AG10803 (cell line): ENCODE data around the gene MARCO.
"Not testable (repeated sequence)": the region's sequence is repeated elsewhere in the genome, so short reads cannot be mapped to it uniquely, and the experiment has no call there.

Experiments used
- DNase-seq: peaks from one replicate; pipeline ENCODE4 v3.0.0; 2010; ENCODE audit warnings: low read depth
- H3K4me3 ChIP-seq: 2 replicates; pipeline ENCODE4 v1.5.1; 2011; ENCODE audit warnings: mild to moderate bottlenecking, low read length, control low read depth
- TF ChIP-seq, protein P1 (sequence below): conservative IDR thresholded peaks from 2 replicates; pipeline ENCODE4 v1.5.1; 2011; ENCODE audit warnings: mild to moderate bottlenecking, low read length, control low read depth, inconsistent platforms

Gene MARCO

DNA sequence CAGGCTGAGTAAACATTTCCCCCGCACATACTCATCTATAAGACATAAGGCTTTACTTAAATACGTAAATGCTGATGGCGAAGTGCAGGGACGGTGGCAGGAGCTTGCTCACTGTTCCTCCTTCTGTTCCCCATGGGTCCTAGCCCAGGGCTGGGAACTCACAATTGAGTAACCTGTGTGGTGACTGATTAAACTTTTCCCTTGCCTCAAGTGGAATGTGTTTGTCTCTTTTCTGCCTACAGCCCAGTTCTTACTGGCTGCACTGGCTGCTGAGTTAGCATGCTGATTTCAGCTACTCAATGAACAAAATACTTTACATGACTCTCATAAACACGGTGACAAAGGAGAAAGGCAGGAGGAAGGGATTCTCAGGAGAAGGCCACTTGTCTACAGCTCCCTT lies 87.3 kb downstream of the MARCO start:
- H3K4me3 ChIP-seq, result no peak overlapping the region
- TF ChIP-seq, protein P1, sequence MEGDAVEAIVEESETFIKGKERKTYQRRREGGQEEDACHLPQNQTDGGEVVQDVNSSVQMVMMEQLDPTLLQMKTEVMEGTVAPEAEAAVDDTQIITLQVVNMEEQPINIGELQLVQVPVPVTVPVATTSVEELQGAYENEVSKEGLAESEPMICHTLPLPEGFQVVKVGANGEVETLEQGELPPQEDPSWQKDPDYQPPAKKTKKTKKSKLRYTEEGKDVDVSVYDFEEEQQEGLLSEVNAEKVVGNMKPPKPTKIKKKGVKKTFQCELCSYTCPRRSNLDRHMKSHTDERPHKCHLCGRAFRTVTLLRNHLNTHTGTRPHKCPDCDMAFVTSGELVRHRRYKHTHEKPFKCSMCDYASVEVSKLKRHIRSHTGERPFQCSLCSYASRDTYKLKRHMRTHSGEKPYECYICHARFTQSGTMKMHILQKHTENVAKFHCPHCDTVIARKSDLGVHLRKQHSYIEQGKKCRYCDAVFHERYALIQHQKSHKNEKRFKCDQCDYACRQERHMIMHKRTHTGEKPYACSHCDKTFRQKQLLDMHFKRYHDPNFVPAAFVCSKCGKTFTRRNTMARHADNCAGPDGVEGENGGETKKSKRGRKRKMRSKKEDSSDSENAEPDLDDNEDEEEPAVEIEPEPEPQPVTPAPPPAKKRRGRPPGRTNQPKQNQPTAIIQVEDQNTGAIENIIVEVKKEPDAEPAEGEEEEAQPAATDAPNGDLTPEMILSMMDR, result no peak
- DNase-seq, result no peak

DNA sequence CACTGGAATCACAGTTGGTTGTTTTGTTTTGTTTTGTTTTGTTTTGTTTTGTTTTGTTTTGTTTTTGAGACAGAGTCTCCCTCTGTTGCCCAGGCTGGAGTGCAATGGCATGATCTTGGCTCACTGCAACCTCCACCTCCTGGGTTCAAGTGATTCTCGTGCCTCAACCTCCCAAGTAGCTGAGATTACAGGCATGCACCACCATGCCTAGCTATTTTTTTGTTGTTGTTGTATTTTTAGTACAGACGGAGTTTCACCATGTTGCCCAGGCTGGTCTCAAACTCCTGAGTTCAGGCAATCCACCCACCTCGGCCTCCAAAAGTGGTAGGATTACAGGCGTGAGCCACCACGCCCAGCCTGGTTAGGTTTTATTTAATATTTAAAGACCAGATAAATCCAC lies 95.9 kb downstream of the MARCO start:
- H3K4me3 ChIP-seq, DNase-seq: not testable (repeated sequence)

DNA sequence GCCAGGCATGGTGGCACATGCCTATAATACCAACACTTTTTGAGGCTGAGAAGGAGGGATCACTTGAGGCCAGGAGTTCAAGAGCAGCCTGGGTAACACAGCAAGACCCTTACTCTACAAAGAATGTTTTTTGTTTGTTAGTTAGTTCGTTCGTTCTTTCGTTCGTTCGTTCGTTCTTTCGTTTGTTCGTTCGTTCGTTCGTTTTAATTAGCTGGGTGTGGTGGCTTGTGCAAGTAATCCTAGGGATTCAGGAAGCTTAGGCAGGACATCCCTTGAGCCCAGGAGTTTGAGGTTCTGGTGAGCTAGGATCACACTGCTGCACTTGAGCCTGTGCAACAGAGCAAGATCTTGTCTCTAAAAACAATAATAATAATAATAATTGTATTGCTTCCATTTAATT lies 98.7 kb downstream of the MARCO start:
- TF ChIP-seq, protein P1, result no peak
- H3K4me3 ChIP-seq, result no peak overlapping the region

More for the DNA sequence above, 98.7 kb downstream of the MARCO start:
- DNase-seq, result no peak
